Measurements from ENCODE around the gene SLC17A7.

SLC17A7 gene

DNA sequence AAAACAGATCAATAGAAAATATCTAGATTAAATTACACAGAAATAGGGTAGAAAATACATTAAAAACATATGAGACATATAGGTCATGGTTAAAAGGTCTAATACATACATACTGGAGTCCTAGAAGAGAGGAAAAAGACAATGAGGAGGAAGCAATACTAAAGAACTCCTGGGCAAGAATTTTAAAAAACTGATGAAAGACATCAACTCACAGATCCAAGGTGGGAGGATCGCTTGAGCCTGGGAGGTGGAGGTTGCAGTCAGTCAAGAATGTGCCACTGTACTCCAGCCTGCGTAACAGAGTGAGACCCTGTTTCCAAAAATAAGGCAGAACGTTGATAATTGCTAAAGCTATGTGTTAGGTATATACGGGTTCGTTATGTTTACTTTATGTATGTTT lies 58.7 kb downstream of the SLC17A7 start:
- Mint-ChIP-seq H3K4me1 (peaks cover 4% of the 10 kb centered on the region), H3K4me3 (no peak overlapping the region), H3K27me3 (ENCODE audit: low read depth) (peaks cover 3% of the 10 kb centered on the region), H3K27ac (no peak overlapping the region), H3K9me3 (peaks cover 16% of the 10 kb centered on the region), H3K36me3 (ENCODE audit: low read depth) (peaks cover 3% of the 10 kb centered on the region)
- TF ChIP-seq, protein P1, sequence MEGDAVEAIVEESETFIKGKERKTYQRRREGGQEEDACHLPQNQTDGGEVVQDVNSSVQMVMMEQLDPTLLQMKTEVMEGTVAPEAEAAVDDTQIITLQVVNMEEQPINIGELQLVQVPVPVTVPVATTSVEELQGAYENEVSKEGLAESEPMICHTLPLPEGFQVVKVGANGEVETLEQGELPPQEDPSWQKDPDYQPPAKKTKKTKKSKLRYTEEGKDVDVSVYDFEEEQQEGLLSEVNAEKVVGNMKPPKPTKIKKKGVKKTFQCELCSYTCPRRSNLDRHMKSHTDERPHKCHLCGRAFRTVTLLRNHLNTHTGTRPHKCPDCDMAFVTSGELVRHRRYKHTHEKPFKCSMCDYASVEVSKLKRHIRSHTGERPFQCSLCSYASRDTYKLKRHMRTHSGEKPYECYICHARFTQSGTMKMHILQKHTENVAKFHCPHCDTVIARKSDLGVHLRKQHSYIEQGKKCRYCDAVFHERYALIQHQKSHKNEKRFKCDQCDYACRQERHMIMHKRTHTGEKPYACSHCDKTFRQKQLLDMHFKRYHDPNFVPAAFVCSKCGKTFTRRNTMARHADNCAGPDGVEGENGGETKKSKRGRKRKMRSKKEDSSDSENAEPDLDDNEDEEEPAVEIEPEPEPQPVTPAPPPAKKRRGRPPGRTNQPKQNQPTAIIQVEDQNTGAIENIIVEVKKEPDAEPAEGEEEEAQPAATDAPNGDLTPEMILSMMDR (IDR thresholded peaks at IDR 0.05; ENCODE audit: unreplicated experiment in 3 of 3) = no peak

DNA sequence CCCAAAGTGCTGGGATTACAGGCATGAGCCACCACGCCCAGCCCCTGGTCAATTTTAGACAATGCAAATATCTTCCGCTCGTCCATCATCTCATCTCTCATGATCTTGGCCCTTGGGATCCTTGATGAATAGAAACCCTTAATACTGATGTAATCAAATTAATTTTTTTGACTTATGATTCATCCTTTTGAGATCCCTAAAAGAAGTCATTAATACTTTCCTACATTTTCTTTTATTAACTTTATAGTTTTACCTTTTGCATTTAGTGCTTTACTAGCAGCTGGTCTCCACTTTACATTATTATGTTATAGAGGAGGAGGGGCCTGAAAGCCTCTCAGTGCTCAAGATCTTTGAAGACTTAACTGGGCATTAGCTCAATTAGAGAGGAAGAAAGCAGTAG lies 60.9 kb downstream of the SLC17A7 start:
- H3K36me3 Mint-ChIP-seq (ENCODE audit: low read depth) = peaks cover 3% of the 10 kb centered on the region
- H3K27ac Mint-ChIP-seq = no peak overlapping the region
- TF ChIP-seq, protein P1 (IDR thresholded peaks at IDR 0.05; ENCODE audit: unreplicated experiment in 3 of 3) = no peak
- H3K27me3 Mint-ChIP-seq (ENCODE audit: low read depth) = peaks cover 14% of the 10 kb centered on the region
- no peak overlapping the region for H3K4me3 Mint-ChIP-seq
- H3K4me1 Mint-ChIP-seq = peaks cover 4% of the 10 kb centered on the region
- H3K9me3 Mint-ChIP-seq = peaks cover 18% of the 10 kb centered on the region

Data from nephron (organoid).